Activated CD8-positive, alpha-beta T cell treated with anti-CD3 and anti-CD28 coated beads, Interleukin-2, amount 10 ng/mL, durations not matched to agents 7 days and 5 days (primary cell): Measurements from ENCODE around the gene KIF3B. TPM values are rescaled to one million over a fixed set of nuclear protein-coding genes. Genes with fewer than 3 reads are reported as not detected.
"Not testable (repeated sequence)": the region's sequence is repeated elsewhere in the genome, so short reads cannot be mapped to it uniquely, and the experiment has no call there.

ENCODE experiments used
- ATAC-seq: fragments of 150-1000 bp; cut with Tn5 transposase; one replicate; pipeline ENCODE4 v1.10.0; 2021; ENCODE audit warnings: moderate library complexity
- CTCF ChIA-PET: fragments of 350-600 bp; sonication (Branson Sonifier 250); formaldehyde crosslinking; loops from one replicate; lab custom pipeline; 2021; ENCODE audit warnings: antibody characterized with exemption; lab: Charles Lee
- POLR2A ChIA-PET: fragments of 350-600 bp; sonication (Branson Sonifier 250); formaldehyde crosslinking; loops from one replicate; lab custom pipeline; 2021; ENCODE audit warnings: antibody characterized with exemption; lab: Charles Lee
- DNase-seq: peaks from one replicate; pipeline ENCODE4 v3.0.0-alpha.2; 2020
- H3K27ac Mint-ChIP-seq: one replicate; pipeline ENCODE4 v1.8.0; 2021; ENCODE audit warnings: mild to moderate bottlenecking, mixed read lengths
- H3K27me3 Mint-ChIP-seq: one replicate; pipeline ENCODE4 v1.8.0; 2021; ENCODE audit warnings: low read depth, mixed read lengths
- H3K36me3 Mint-ChIP-seq: one replicate; pipeline ENCODE4 v1.8.0; 2021; ENCODE audit warnings: low read depth, mixed read lengths
- H3K4me1 Mint-ChIP-seq: one replicate; pipeline ENCODE4 v1.8.0; 2021; ENCODE audit warnings: low read depth, mixed read lengths
- H3K4me3 Mint-ChIP-seq: one replicate; pipeline ENCODE4 v1.8.0; 2021; ENCODE audit warnings: mild to moderate bottlenecking, mixed read lengths
- H3K9me3 Mint-ChIP-seq: one replicate; pipeline ENCODE4 v1.8.0; 2022; ENCODE audit warnings: mixed read lengths; ENCODE audit not compliant: insufficient read depth
- total RNA-seq, 2 experiments: library from RNA; stranded (reverse); gene quantifications; one replicate each; pipeline ENCODE4 v1.2.3, GENCODE V29; 2021

KIF3B gene
- total RNA-seq, 2 experiments from 2014 or later = 15.1 to 16.0 TPM

DNA sequence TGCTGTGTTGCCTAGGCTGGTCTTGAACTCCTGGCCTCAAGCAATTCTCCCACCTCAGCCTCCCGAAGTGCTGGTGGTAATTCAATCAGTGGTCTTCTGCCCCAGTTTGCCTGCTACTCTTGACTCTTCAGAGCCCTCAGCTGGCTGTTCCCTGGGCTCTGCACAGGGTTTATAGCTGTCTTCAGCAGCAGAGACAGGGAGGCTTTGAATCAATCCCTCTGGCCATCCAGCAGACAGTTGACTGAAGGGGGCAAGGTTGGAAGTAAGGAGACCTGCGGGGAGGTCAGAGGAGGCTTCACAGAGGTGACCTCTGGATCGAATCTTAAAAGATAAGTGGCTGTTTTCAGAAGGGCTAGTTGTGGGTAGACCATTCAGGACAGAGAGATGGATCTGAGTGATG, 26.0 kb upstream of the KIF3B start:
- peaks cover 6% of the 10 kb centered on the region for H3K36me3 Mint-ChIP-seq
- CTCF ChIA-PET = no interaction called here
- no peak overlapping the region for H3K4me3 Mint-ChIP-seq
- peak overlapping the region; percentile 33 for H3K27ac Mint-ChIP-seq
- peaks cover 4% of the 10 kb centered on the region for H3K9me3 Mint-ChIP-seq
- peaks cover 32% of the 10 kb centered on the region for H3K4me1 Mint-ChIP-seq
- no peaks in the 10 kb centered on the region for H3K27me3 Mint-ChIP-seq
- ATAC-seq = no peak
- POLR2A ChIA-PET = interaction anchor here (1.5 kb wide), 1 partner anchor 105 kb away, joined by 4 read pairs; no protein-coding TSS in a partner anchor
- no peak for DNase-seq

DNA sequence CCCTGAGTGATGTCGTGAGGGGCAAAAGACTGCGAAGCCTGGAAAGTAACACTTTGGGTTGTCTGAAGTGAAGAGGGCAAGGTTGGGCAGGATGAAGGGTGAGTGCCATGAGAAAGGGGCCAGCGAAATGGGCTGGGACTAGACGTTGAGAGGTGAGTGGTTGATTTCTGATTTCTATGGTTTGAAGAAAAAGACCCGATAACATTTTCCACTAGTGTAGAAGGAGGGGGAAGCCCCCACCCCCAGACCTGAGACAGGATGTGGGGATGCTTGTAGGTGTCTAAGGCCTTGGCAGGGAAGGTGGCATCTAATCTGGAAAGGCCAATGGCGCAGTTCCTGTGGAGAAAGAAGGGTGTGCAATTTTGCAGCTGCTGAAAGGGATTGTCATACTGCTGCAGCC, 25.3 kb upstream of the KIF3B start:
- ChIA-PET CTCF (interaction anchor here (1.5 kb wide), 1 partner anchor 24 kb away, joined by 3 read pairs; no protein-coding TSS in a partner anchor), POLR2A (interaction anchor here (0.7 to 1.5 kb wide), 2 partner anchors 33 to 104 kb away, joined by 4 read pairs; no protein-coding TSS in a partner anchor)
- peak; percentile 12 for ATAC-seq
- Mint-ChIP-seq H3K27ac (peak overlapping the region; percentile 27), H3K9me3 (peaks cover 4% of the 10 kb centered on the region), H3K36me3 (peaks cover 6% of the 10 kb centered on the region), H3K4me3 (no peak overlapping the region), H3K27me3 (no peaks in the 10 kb centered on the region), H3K4me1 (peaks cover 40% of the 10 kb centered on the region)
- peak; percentile 62 for DNase-seq

- peaks cover 12% of the 10 kb centered on the region for H3K4me1 Mint-ChIP-seq
- H3K36me3 Mint-ChIP-seq, ATAC-seq, H3K27me3 Mint-ChIP-seq, H3K27ac Mint-ChIP-seq, H3K4me3 Mint-ChIP-seq, POLR2A ChIA-PET, H3K9me3 Mint-ChIP-seq, DNase-seq, CTCF ChIA-PET: not testable (repeated sequence)
Measured at GRCh38 chr20:32260973-32261372, 16.5 kb upstream of the KIF3B start.

GRCh38 chr20:32261644-32262043, 15.8 kb upstream of the KIF3B start:
- Mint-ChIP-seq H3K4me1 (peaks cover 8% of the 10 kb centered on the region), H3K27me3 (no peaks in the 10 kb centered on the region), H3K9me3 (no peaks in the 10 kb centered on the region), H3K36me3 (no peaks in the 10 kb centered on the region), H3K27ac (no peak overlapping the region), H3K4me3 (no peak overlapping the region)
- CTCF ChIA-PET = no interaction called here
- POLR2A ChIA-PET = no interaction called here
- DNase-seq (no peak), ATAC-seq (no peak)

DNA sequence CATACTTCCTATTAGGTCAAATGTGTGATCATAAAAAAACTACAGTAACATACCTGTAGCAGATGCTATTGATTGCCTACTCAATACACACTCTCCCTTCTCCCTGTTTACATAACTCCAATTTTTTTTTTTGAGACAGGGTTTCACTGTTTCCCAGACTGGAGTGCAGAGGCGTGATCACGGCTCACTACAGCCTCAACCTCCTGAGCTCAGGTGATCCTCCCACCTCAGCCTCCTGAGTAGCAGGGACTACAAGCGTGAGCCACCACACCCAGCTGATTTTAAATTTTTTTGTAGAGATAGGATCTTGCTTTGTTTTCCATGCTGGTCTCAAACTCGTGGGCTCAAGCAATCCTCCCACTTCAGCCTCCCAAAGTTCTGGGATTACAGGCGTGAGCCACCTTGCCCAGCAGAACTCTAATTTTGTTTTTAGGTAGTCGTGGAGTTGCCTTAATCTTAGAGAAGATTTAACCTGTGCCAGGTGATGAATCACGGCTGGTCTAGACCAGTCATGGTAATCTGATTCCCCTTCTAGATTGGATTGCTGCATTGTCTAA, 14.0 kb upstream of the KIF3B start:
- no peak overlapping the region for H3K27ac Mint-ChIP-seq
- DNase-seq (no peak), ATAC-seq (no peak)
- no peaks in the 10 kb centered on the region for H3K36me3 Mint-ChIP-seq
- no peaks in the 10 kb centered on the region for H3K27me3 Mint-ChIP-seq
- POLR2A ChIA-PET = no interaction called here
- no peak overlapping the region for H3K4me3 Mint-ChIP-seq
- CTCF ChIA-PET = interaction anchor here (0.7 kb wide), 1 partner anchor 35 kb away, joined by 3 read pairs; no protein-coding TSS in a partner anchor
- no peaks in the 10 kb centered on the region for H3K9me3 Mint-ChIP-seq
- no peaks in the 10 kb centered on the region for H3K4me1 Mint-ChIP-seq

- ChIA-PET POLR2A (no interaction called here), CTCF (interaction anchor here (0.9 kb wide), 1 partner anchor 15 kb away, joined by 3 read pairs; no protein-coding TSS in a partner anchor)
- ATAC-seq = no peak
- Mint-ChIP-seq H3K4me1 (peaks cover 8% of the 10 kb centered on the region), H3K9me3 (no peaks in the 10 kb centered on the region), H3K27ac (no peak overlapping the region), H3K36me3 (peaks cover 4% of the 10 kb centered on the region), H3K4me3 (no peak overlapping the region), H3K27me3 (no peaks in the 10 kb centered on the region)
- DNase-seq = no peak
Measured at GRCh38 chr20:32271620-32272019, 5.8 kb upstream of the KIF3B start.

DNA sequence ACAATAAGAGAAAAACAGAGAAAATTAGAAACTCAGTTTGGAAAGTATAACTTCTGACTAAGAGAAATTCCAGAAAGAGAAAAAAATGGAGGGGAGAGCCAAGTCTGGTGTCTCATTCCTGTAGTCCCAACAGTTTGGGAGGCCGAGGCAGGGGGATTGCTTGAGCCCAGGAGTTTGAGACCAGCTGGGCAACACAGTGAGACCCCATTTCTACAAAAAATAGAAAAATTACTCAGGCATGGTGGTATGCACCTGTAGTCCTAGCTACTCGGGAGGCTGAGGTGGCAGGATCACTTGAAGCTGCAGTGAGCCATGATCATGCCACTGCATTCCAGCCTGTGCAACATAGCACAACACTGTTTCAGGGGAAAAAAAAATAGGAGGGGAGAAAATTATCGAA, 3.1 kb upstream of the KIF3B start:
- ATAC-seq (no peak), DNase-seq (no peak)
- Mint-ChIP-seq H3K9me3 (no peaks in the 10 kb centered on the region), H3K4me3 (no peak overlapping the region), H3K27ac (no peak overlapping the region), H3K4me1 (peaks cover 24% of the 10 kb centered on the region), H3K27me3 (no peaks in the 10 kb centered on the region), H3K36me3 (peaks cover 4% of the 10 kb centered on the region)
- POLR2A ChIA-PET = interaction anchor here (1.2 kb wide), 1 partner anchor 43 kb away, joined by 4 read pairs; no protein-coding TSS in a partner anchor
- CTCF ChIA-PET = no interaction called here

GRCh38 chr20:32275163-32275562, 2.3 kb upstream of the KIF3B start:
- DNase-seq, H3K4me3 Mint-ChIP-seq, CTCF ChIA-PET, H3K27me3 Mint-ChIP-seq, H3K36me3 Mint-ChIP-seq, H3K27ac Mint-ChIP-seq, H3K9me3 Mint-ChIP-seq, ATAC-seq: not testable (repeated sequence)
- POLR2A ChIA-PET = interaction anchor here (1.2 kb wide), 1 partner anchor 44 kb away, joined by 4 read pairs; no protein-coding TSS in a partner anchor
- H3K4me1 Mint-ChIP-seq = peaks cover 28% of the 10 kb centered on the region

DNA sequence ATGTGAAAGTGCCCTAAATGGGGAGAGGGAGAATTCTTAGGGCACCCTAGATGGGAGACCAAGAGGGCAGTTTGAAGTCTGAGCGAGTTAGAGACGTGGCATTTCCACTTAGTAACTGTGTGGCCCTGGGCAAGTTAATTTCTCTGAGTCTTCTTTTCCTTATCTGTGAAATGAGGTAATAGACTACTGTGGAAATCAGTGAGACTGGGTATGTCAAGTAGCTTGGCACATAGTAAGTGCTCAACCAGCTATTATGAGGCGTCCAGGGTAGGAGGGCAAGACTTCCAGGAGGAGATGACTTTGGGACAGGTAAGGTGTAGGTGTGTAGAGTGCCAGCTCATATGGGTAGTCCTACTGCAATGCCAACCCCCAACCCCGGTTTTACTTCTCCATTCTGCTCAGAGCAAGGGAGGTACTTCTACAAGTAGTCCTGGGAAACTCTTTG, 770 bp downstream of the KIF3B start:
- ChIA-PET POLR2A (interaction anchor here (0.7 to 1.9 kb wide), 5 partner anchors 20 to 230 kb away, joined by 3 to 5 read pairs (median 3); no protein-coding TSS in a partner anchor), CTCF (interaction anchor here (0.9 kb wide), 1 partner anchor 46 kb away, joined by 3 read pairs; no protein-coding TSS in a partner anchor)
- DNase-seq (peak; percentile 32), ATAC-seq (peak; percentile 24)
- H3K36me3 Mint-ChIP-seq = peaks cover 10% of the 10 kb centered on the region
- peak overlapping the region; percentile 87 for H3K4me3 Mint-ChIP-seq
- no peaks in the 10 kb centered on the region for H3K27me3 Mint-ChIP-seq
- H3K4me1 Mint-ChIP-seq = peaks cover 33% of the 10 kb centered on the region
- peak overlapping the region; percentile 87 for H3K27ac Mint-ChIP-seq
- H3K9me3 Mint-ChIP-seq = no peaks in the 10 kb centered on the region

GRCh38 chr20:32281711-32282110, 4.3 kb downstream of the KIF3B start:
- no peaks in the 10 kb centered on the region for H3K27me3 Mint-ChIP-seq
- H3K36me3 Mint-ChIP-seq = peaks cover 10% of the 10 kb centered on the region
- peak overlapping the region; percentile 5 for H3K27ac Mint-ChIP-seq
- DNase-seq (no peak), ATAC-seq (no peak)
- H3K9me3 Mint-ChIP-seq = no peaks in the 10 kb centered on the region
- H3K4me1 Mint-ChIP-seq = peaks cover 54% of the 10 kb centered on the region
- CTCF ChIA-PET = no interaction called here
- POLR2A ChIA-PET = no interaction called here
- H3K4me3 Mint-ChIP-seq = no peak overlapping the region

DNA sequence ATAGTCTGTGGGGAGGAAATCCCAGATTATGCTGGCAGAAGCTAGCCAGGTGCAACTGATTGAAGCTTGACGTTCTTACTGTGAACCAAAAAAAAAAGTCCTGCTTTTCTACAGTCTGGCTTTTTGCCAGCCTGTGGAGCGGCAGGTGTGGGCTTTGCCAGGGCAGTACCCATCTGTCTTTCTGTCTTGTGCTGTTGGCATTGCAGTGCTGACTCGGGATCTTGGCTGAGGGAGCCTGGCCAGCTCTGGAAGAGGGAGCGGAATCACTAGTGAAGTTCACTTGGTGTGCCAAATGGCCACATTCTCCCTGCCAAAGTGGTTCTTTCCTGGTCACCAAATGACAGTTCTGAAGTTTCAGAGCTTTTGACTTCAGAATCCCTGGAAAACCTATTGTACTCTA, 5.0 kb downstream of the KIF3B start:
- DNase-seq (no peak), ATAC-seq (no peak)
- no peak overlapping the region for H3K27ac Mint-ChIP-seq
- ChIA-PET POLR2A (no interaction called here), CTCF (no interaction called here)
- no peaks in the 10 kb centered on the region for H3K9me3 Mint-ChIP-seq
- H3K27me3 Mint-ChIP-seq = no peaks in the 10 kb centered on the region
- H3K36me3 Mint-ChIP-seq = peaks cover 10% of the 10 kb centered on the region
- peaks cover 50% of the 10 kb centered on the region for H3K4me1 Mint-ChIP-seq
- H3K4me3 Mint-ChIP-seq = no peak overlapping the region

DNA sequence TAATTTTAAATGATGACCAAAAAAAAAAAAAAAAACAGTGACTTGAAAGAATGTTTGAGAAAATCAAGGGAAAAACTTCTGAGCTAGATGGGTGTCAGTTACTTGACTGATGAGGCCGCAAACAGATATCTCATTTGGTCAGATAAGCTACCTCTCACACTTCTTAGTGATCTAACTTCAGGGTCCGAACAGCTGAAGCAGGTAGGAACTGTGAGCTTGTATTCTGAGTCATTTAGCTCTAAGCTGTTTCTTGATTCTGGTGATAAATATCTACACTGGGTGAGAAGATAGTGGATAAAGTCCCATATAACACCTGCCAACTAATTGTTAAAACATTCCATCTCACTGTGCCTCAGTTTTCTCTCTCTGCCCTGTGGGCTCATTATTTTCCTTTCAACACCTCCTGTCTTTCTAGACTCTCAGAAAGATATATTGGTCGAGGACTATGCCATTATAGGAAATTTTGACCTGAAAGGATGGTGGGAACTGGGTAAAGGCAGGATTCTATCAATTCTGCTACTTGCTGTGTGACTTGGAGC, 7.7 kb downstream of the KIF3B start:
- H3K4me1 Mint-ChIP-seq = peaks cover 35% of the 10 kb centered on the region
- CTCF ChIA-PET = interaction anchor here (0.9 to 1.9 kb wide), 8 partner anchors 8 to 95 kb away, joined by 3 to 5 read pairs (median 3); partner anchors contain the start of gene ASXL1
- peaks cover 13% of the 10 kb centered on the region for H3K36me3 Mint-ChIP-seq
- H3K9me3 Mint-ChIP-seq = no peaks in the 10 kb centered on the region
- POLR2A ChIA-PET = interaction anchor here (0.5 to 1.9 kb wide), 5 partner anchors 8 to 74 kb away, joined by 4 to 7 read pairs (median 4); partner anchors contain the start of genes ASXL1 and KIF3B
- DNase-seq (no peak), ATAC-seq (peak; percentile 16)
- no peak overlapping the region for H3K4me3 Mint-ChIP-seq
- no peaks in the 10 kb centered on the region for H3K27me3 Mint-ChIP-seq
- H3K27ac Mint-ChIP-seq = peak overlapping the region; percentile 56
